Tibial artery (tissue), 4 donors: ENCODE measurements around the gene CD14.
"Not testable (repeated sequence)": the region's sequence is repeated elsewhere in the genome, so short reads cannot be mapped to it uniquely, and the experiment has no call there.

Experiments used
- DNase-seq, 2 donors: peaks; one replicate each; pipeline ENCODE4 v3.0.0-alpha.2; 2019
- H3K27ac ChIP-seq, 2 donors: fragments of 200-600 bp; sonication (generic) in 1 of 2; 1 replicate in 1 of 2; 2 replicates in 1 of 2; pipeline ENCODE4 v1.5.1; 2018 to 2019; ENCODE audit warnings: mild to moderate bottlenecking in 1 of 2
- H3K27me3 ChIP-seq, 2 donors: fragments of 200-600 bp; sonication (generic) in 1 of 2; one replicate each; pipeline versions ENCODE4 v1.5.1 to v1.6.0; 2016 to 2019
- H3K36me3 ChIP-seq, 3 donors: fragments of 200-600 bp; sonication (generic) in 2 of 3; one replicate each; pipeline ENCODE4 v1.5.1; 2016 to 2019; ENCODE audit warnings: mild to moderate bottlenecking in 2 of 3
- H3K4me1 ChIP-seq, 4 donors: fragments of 200-600 bp; sonication (generic) in 2 of 4; 1 replicate in 3 of 4; 2 replicates in 1 of 4; pipeline ENCODE4 v1.5.1; 2016 to 2019
- H3K4me3 ChIP-seq, 2 donors: fragments of 200-600 bp; sonication (generic) in 1 of 2; 1 replicate in 1 of 2; 2 replicates in 1 of 2; pipeline ENCODE4 v1.5.1; 2018 to 2019; ENCODE audit warnings: mild to moderate bottlenecking in 2 of 2
- H3K9me3 ChIP-seq, 3 donors: fragments of 200-600 bp; sonication (generic) in 1 of 3; one replicate each; pipeline ENCODE4 v1.5.1; 2016 to 2019
- CTCF ChIP-seq, 2 experiments: fragments of 200-600 bp in 1 of 2; fragments of 450-650 bp in 1 of 2; IDR thresholded peaks; one replicate each; pipeline ENCODE4 v1.5.1; 2017 to 2019; ENCODE audit warnings: antibody characterized with exemption in 2 of 2, mild to moderate bottlenecking in 1 of 2, moderate library complexity in 1 of 2
- intact Hi-C: fragments of 100-400 bp; cut with DNase I; formaldehyde crosslinking; loops from one replicate; pipeline ENCODE4 v1.15.0; 2023; ENCODE audit warnings: low total_unique reads

The CD14 gene

GRCh38 chr5:140673187-140673976 is 40.4 kb upstream of the CD14 start, which contains the start of gene DND1:
DND1 (minus strand) TSS chr5:140673576; CDS start chr5:140673542, 34 bp downstream.
- no peak for DNase-seq
- H3K27ac ChIP-seq, result no peak within 1 kb of the TSS
- H3K36me3 ChIP-seq, result peaks cover 49 to 97% (median 71%) of the 10 kb centered on the region in 3 donors
- intact Hi-C loops, result no loop called here
- no peak for TF ChIP-seq CTCF (IDR thresholded peaks at IDR 0.05)
- H3K4me3 ChIP-seq, result peak within 1 kb of the TSS in 1 of 2 donors; percentile 13
- no peaks in the 10 kb centered on the region for H3K27me3 ChIP-seq
- H3K9me3 ChIP-seq, result no peaks in the 10 kb centered on the region
- H3K4me1 ChIP-seq, result peaks cover 0 to 6% (median 0%) of the 10 kb centered on the region in 4 donors

- DNase-seq, result no peak
Measured at GRCh38 chr5:140672455-140673186, 39.6 kb upstream of the CD14 start.

GRCh38 chr5:140671472-140672125 is 38.6 kb upstream of the CD14 start:
- TF ChIP-seq CTCF (IDR thresholded peaks at IDR 0.05), result no peak
- intact Hi-C loops, result no loop called here
- Histone ChIP-seq H3K27ac (no peak overlapping the region), H3K36me3 (peaks cover 36 to 91% (median 63%) of the 10 kb centered on the region in 3 donors), H3K27me3 (no peaks in the 10 kb centered on the region), H3K4me1 (peaks cover 0 to 8% (median 4%) of the 10 kb centered on the region in 4 donors), H3K4me3 (no peak overlapping the region), H3K9me3 (no peaks in the 10 kb centered on the region)
- no peak for DNase-seq

More at GRCh38 chr5:140672455-140673186, 39.6 kb upstream of the CD14 start:
- no peak for TF ChIP-seq CTCF (IDR thresholded peaks at IDR 0.05)
- Histone ChIP-seq H3K36me3 (peaks cover 46 to 97% (median 73%) of the 10 kb centered on the region in 3 donors), H3K4me3 (peak overlapping the region in 1 of 2 donors; percentile 13), H3K27me3 (no peaks in the 10 kb centered on the region), H3K4me1 (peaks cover 0 to 6% (median under 1%) of the 10 kb centered on the region in 4 donors), H3K9me3 (no peaks in the 10 kb centered on the region), H3K27ac (no peak overlapping the region)
- intact Hi-C loops, result no loop called here

GRCh38 chr5:140671035-140671434 is 38.1 kb upstream of the CD14 start:
- H3K27me3 ChIP-seq, H3K9me3 ChIP-seq, DNase-seq, H3K4me3 ChIP-seq, intact Hi-C loops, H3K27ac ChIP-seq: not testable (repeated sequence)
- Histone ChIP-seq H3K36me3 (peaks cover 30 to 86% (median 57%) of the 10 kb centered on the region in 3 donors), H3K4me1 (peaks cover 0 to 14% (median 9%) of the 10 kb centered on the region in 4 donors)

- Histone ChIP-seq H3K4me1 (peaks cover 0 to 29% (median 17%) of the 10 kb centered on the region in 4 donors), H3K36me3 (peaks cover 41 to 59% (median 53%) of the 10 kb centered on the region in 3 donors), H3K27ac (peak within 1 kb of the TSS; percentile 84 to 90), H3K27me3 (no peaks in the 10 kb centered on the region), H3K4me3 (peak within 1 kb of the TSS; percentile 81 to 82), H3K9me3 (no peaks in the 10 kb centered on the region)
- peak; percentile 97 to 98 for DNase-seq
- intact Hi-C loops, result no loop called here
- TF ChIP-seq CTCF (IDR thresholded peaks at IDR 0.05), result no peak
Measured at GRCh38 chr5:140664359-140665119, 31.6 kb upstream of the CD14 start, which contains the start of gene WDR55. WDR55 (plus strand) TSS chr5:140664904; CDS start chr5:140664913, 9 bp downstream.
